AML-193 (cell line): Measurements from ENCODE around the gene WBP2NL.
"Not testable (repeated sequence)": the region's sequence is repeated elsewhere in the genome, so short reads cannot be mapped to it uniquely, and the experiment has no call there.

Source experiments
- DNase-seq, 2 experiments: peaks; one replicate each; lab custom pipeline; 2025; lab: John Stamatoyannopoulos, UW

Gene WBP2NL

DNA sequence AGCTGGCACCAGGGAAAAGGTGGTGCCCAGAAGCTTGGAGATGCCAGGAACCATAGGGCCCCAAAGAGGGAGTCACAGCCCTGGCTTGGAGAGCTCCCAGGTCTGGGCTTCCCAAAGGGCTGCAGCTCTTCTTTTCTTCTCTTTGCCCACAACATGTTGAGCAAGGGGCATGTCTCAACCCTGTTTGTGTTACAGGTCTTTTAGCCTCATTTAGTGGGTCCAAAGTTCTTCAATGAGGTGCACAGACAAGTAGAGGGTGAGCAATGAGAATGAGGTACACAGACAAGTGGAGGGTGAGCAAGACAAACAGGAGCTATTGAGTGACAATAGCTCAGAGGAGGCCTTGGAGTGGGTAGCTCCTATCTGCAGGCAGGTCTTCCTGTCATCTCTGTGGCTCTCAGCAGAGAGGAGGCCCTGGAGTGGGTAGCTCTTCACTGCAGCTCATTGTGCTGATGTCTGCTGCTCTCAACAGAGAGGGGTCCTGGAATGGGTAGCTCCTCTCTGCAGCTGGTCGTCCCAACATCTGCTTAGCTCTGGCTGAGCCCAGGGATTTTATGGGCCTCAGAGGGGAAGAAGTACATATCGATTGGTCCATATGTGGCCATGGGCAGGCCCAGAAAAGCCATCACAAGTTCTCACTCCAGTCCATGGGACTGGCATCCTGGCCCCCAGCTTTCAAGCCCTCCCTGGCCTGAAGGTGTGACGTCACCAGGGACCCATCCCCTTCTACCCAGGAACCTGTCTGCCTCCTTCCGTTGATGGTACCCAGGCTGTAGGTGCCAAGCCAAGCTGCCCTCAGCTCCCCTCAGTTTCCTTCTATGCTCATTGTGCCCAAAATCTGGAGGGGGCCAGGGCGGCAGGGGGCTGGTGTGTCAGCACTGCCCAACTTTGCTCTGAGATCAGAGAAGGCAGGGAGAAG is 34.9 kb downstream of the WBP2NL start:
- no peak for DNase-seq

DNA sequence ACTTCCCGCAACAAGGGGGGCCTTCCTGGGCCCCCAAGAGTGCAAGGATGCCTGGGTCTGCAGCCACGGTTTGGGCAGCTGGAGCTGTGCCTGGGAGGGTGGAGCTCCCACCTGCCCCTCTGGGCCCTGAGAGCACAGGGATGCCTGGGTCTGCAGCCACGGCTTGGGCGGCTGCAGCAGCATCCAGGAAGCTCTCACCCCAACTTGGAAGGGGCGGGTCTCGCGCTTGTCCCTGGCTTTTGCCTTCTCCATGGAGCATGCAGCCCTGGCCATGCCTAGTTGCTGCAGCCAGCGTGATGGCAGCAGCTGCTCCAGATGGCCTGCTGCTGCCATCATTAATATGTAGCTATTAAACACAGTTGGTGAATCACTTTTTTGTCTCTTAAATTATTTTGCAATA is 36.7 kb downstream of the WBP2NL start:
- no peak for DNase-seq

DNA sequence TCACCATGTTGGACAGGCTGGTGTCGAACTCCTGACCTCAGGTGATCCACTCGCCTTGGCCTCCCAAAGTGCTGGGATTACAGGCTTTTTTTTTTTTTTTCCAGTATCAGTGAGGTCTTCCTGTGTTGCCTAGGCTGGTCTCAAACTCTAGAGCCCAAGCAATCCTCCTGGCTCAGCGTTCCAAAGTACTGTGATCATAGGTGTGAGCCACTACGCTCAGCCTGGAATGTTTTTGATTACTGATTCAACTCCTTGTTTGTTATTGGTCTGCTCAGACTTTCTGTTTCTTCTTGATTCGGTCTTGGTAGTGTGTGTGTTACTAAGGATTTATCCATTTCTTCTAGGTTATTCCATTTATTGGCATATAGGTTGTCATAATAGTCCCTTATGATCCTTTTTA is 40.7 kb downstream of the WBP2NL start:
- no peak for DNase-seq

DNA sequence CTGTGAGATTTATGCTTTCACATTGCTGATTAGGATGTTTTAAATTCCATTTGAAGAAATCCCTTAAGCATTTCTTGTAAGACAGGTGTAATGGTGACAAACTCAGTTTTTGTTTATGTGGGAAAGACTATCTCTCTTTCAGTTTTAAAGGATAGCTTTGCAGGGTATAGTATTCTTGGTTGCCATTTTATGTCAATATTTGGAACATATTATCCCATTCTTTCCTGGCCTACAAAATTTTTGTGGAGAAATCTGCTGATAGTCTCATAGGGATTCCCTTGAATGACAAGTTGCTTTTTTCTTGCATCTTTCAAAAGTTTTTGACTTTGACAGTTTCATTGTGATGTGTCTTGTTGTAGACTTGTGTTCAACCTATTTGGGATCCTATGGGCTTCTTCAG is 43.2 kb downstream of the WBP2NL start:
- no peak for DNase-seq

DNA sequence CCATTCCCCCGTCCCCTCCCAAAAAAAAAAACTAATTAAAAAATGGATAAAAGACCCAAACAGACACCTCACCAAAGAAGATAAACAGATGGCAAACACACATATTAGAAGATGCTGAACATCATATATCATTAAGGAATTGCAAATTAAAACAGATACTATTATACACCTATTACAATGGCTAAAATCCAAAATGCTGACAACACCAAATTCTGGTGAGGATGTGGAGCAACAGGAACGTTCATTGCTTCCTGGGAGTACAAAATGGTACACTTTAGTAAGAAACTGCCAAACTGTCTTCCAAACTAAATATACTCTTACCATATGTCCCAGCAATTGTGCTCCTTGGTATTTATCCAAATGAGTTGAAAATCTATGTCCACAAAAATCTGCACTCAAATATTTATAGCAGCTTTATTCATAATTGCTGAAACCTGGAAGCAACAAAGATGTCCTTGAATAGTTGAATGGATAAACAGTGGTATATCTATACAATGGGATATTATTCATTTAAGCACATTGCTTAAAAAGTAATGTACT is 52.1 kb downstream of the WBP2NL start:
- no peak for DNase-seq

DNA sequence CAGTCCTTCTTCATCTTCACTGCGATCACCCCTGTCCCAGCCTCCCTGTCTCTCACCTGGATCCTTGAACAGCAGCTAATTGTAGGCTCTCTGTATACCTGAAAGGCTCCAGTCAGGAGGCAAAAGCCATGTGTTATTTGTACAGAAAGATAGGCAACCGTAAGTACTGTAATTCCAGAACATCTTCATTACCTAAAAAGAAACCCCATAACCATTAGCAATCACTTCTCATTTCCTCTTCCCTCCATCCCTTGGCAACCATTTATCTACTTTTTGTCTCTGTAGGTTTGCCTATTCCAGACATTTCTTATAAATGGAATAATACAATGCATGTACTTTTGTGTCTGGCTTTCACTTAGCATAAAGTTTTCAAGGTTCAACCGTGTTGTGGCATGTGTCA is 54.2 kb downstream of the WBP2NL start:
- no peak for DNase-seq

DNA sequence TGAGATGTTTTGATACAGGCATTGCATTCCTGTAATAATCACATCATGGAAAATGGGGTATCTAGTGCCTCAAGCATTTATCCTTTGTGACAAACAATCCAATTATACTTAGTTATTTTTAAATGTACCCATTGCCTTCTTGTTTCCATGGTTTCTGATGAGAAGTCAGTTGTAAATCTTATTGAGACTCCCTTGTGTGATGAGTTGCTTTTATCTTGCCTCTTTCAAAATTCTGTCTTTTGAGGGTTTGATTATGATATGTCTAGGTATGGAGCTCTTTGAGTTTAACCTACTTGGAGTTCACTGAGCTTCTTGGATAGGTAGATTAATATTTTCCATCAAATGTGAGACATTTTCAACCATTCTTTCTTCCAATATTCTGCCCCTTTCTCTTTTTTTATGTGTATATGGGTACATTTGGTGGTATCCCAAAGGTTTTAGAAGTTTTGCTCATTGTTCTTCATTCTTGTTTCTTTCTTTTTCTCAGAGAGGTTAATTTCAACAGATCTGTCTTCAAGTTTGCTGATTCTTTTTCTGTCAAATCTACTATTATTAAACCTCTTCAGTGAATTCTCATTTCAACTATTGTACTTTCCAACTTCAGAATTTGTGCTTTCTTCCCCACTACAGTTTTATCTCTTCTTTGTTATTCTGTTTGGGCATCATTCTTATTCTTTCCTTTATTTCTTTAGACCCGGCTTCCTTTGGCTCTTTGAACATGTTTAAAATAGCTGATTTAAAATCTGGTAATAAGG is 58.3 kb downstream of the WBP2NL start:
- no peak for DNase-seq

DNA sequence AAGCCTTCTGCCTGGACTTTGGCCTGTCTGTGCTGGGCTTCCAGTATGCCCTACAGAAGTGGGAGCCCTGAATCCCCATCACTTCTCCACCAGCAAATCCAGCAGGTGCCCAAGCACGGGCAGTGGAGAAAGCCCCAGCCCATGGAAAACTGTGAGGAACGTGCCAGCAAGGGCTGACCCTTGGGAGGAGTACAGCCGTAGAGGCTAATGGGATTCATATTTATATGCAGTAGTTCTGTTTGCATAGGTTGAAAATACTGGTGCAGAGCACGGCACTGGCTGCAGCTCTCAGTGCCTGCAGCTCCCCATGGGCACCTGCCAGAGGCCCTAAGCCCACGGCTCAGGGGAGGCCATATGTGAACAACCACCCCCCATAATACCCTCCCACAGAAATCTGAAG is 61.9 kb downstream of the WBP2NL start:
- DNase-seq, result no peak

DNA sequence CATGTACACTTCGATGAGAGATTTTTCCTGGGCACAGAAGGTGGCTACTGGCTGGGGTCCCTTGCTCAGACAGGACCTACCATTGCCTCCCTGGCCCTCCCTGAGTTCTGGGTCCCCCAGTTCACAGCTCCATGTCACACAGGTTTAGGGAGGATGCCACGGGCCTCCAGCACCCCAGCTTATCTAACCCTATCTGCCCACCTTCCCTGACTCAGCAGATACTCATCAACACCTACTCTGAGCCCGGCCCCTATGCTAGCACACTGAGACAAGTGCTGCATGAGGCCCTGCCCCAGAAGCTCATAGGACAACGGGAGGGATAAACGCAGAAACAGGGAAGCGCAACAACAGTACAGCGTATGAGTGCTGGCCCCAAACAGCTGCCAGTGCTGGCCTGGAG is 62.5 kb downstream of the WBP2NL start:
- DNase-seq, result no peak

DNA sequence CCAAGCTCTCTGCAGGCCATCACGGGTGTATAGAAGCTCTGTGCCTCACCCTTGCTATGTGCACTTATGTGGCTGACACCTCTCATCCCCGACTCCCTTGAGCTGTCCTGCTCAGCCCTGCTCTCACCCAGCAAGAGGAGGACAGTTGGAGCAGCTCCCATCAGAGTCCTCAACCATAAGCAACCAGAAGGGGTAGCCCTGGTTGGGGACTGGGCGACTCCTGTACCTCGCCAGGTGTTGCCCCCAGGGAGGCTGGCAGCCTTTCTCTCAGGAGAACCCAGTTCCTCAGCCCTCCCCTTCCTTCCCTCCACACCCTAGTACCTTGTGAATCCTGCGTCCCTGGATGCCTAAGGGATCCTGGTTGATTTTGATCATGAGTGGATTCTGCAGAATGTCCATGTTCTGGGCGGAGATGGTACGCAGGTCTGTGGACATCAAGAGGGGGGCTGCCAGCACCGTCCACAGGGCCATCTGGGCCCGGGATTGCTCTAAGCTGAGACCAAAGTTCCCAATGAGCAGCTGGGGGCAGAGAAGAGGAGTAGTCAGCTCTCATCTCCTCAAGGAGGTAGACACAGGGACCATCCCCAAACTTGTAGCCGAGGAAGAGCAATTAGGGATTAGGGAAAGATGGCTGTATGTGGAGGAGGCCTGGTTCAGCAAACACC is 64.0 kb downstream of the WBP2NL start:
- DNase-seq, result no peak

DNA sequence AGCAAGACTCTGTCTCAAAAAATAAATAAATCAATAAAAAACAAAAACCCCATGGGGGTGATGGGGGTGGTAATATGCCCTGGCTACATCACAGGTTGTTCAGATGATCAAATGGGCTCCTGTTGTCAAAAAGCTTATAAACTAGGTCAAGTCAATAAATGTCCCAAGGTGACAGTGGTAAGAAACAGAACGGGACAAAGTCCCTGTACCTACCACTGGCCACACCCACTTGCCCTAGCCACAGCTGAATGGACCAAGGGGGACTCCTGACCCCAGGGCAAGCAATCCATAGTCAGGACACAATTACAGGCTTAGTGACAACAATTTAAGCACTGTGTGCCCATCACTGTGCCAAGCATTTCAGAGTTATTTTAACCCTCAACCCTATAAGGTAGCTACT is 66.0 kb downstream of the WBP2NL start:
- DNase-seq, result no peak

DNA sequence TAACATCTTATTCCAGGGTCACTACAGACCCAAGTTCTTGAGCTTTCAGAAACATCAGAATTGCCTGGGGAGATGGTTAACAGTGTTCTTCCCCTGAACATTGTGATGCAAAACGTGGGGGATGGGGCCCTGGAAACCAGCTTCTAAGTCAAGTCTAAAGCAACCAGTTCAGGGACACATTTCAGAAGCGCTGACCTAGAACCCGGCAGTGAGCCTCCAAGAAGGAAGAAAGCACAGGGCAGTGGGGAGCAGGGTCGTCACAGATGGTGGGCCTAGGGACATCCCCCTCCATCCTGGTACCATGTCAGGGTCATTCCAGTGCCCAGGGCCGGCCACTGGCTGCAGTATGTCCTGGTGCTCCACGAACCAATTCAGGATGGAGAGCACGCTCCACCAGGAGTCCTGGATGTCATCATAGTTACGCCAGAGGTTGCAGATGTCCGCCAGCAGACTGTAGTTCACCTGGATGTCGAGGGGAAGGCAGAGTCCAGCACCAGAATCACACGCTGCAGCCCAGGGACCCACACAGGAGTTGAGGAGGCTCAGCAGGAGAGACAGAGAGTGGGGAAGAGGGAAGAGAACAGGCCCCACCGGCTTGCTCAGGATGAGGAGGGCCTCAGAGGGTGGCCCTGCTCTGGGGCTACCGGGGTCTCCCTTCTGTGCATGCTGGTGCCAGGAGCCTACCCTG is 67.0 kb downstream of the WBP2NL start:
- no peak for DNase-seq

DNA sequence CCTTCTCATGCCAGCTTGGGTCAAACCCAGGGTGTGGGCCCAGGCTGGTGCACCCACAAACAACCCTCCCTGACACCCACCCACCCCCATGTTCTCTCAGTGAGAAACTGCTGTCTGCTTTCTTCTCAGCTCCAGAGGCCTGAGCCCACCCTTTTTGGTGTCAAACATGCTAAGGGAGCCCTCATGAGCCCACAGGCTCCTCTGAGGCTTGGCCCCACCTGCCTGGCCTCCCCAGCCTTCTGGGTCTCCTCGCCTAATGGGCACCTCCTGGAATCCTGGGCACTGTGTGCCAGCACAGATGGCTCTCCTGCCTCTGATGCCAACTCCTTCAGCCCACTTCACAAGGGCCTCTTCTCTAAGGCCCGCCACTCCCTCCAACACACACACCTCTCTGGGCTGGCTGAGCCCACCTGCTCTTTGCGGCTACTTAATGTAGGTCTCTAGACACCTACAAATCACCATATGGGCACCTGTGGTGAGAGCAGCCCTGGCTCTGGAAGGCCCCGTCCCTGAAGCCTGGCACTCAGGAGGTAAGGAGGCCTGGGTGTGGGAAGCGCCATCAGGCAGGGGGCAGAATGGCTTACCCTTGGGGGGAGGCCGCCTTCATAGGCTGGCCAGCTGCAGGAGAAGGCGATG is 67.7 kb downstream of the WBP2NL start:
- DNase-seq, result no peak

DNA sequence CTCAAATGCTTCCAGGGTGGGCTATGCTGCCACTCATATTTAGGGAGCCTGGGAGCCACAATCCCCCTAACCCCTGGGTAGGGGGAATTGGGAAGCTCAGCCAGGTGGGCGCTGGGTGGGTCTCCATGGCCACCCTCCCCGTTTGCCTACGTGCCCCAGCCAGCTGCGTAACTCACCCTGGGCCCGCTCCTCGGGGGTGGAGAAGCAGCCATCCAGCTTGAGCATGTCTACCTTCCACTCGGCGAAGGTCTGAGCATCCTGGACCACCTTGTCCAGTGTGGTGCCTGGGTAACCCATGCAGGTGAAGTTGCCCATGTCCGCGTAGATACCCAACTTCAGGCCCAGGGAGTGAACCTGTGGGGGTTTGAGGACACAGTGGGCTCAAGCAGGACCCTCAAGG is 68.3 kb downstream of the WBP2NL start:
- no peak for DNase-seq

DNA sequence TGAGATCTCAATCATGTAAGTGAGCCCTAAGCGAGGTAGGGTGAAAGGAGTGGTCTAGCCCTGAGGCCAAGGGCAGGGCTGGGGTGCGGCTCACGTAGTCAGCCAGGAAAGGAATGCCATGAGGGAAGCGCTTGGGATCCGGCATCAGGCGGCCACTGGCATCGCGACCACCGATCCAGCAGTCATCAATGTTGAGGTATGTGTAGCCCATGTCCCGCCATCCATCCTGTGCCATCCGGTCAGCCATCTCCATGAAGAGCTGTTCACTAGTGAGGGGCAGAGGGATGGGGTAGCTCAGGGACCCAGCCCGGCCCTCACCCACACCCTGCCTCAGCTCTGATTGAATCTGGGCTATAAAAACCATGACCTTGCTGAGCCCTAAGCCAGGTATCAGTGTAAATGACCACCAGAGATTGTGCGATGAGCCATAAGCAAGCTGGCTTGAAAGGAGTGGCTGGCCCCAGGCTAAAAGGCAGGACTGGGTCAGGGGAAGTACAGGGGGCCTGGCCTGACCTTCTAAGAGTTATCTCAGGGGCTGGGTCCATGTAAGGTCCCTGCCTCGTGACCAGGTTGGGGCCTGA is 69.2 kb downstream of the WBP2NL start:
- no peak for DNase-seq

DNA sequence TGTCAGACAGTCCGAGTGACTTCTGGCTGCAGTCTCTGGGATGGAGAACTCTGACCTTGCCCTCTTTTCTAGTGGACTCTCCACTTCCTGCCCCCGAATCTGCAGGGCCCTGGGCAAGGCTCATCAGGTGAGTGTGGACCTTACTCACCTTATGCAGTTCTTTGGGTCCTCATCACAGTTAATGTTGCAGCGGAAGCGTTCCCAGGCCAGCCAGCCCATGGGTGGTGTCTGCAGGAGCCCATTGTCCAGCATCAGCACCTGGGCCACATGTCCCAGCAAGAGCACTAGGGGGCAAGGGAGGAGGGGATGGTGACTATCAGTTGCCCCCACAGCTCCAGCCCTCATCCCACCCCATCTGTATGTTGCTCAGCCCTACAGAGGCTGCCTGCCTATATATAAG is 69.7 kb downstream of the WBP2NL start:
- no peak for DNase-seq

DNA sequence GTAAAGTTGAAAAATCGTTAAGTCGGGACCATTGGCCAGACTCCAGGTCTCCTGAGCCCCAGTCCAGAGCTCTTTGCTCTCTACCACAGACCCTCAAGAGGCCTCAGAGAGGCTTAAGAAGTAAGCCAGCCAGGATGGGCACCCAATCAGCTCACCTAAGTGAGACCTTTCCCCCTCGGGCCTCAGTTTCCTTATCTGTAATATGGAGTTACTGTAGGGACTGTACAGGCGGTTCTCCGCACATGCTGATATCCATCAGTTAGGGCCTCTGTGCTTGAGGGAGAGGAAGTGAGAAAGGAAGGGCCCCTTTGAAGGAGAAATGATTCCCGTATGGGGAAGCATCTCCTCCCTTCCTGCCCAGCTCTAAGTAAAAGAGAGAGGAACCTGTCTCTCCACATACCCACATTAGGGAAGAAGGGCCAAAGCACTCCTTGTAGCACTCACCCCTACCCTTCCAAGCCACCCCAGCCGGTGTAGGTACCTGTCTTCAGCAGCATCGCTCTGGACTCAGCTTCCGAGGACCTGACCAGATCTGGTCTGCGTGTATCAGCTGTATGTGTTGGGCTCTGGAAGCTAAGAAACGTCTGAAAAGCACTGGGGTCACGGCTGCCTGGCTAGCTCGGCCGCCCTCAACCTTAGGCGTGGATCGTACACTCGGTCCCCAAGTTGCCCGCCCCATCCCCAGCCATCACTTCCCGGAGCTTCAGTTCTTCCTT is 71.4 kb downstream of the WBP2NL start:
- peak; percentile 26 to 57 for DNase-seq

DNA sequence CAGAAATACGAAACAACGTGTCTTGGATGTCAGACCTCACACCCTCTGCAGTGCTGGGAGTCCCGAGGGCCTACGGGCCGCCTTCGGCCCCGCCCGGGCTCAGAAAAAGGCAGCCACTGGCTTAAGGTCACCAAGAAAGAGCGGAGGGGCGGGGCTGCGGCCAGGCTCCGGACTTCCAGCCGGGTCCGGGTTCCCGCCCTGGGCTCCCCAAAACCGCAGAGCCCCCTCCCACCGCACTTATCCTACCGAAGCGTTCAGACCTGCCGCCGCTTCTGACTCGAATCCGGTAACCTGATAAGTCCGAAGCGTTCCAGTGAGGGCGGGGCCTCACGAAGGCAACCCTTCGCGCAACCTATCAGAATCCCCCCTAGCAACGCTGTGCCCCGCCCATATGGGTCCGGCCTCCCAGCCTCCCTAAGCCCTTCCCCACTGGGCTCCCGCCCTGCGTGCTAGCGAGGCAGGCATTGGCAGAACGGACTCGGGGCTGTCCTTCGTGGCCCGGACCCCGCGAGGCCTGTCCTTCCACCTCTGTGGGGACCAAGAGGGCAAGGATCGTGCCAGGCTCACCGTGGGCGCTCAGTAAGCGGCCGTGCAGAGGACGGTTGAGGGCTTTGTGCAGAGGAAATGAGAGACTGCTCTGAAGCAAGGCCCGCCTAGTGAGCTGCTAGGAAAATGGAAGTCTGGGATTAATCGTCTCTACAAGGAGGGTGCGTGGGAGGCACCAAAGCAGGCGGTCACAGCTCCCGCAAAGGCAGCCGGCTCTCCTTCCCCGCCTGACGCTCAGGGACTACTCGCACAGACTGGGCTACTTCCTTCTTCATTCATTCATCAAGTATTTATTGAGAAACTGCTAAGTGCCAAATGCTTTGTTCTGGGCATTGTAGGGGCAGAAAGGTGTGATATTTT is 72.2 kb downstream of the WBP2NL start, which contains the start of gene NAGA:
NAGA (minus strand) TSS at position 296 of the 906 bp plus-strand sequence. CDS start 515 bp downstream, outside the sequence.
- peak; percentile 93 to 94 for DNase-seq

DNA sequence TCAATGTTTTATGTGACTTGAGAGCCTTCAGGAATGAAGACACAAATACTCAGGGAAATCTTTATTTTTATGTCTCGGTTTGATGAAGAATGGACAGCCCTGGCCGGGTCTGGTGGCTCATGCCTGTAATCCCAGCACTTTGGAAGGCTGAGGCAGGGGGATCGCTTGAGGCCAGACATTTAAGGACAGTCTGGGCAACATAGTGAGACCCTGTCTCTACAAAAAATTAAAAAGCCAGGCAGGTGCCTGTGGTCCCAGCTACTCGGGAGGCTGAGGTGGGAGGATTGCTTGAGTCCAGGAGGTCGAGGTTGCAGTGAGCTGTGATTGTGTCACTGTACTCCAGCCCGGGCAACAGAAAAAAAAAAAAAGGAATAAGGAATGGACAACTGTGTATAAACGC is 72.9 kb downstream of the WBP2NL start:
- not testable (repeated sequence) for DNase-seq
